AG10803 (cell line): ENCODE data around the gene RFC2.
"Not testable (repeated sequence)": the region's sequence is repeated elsewhere in the genome, so short reads cannot be mapped to it uniquely, and the experiment has no call there.

Source experiments
- DNase-seq: peaks from one replicate; pipeline ENCODE4 v3.0.0; 2010; ENCODE audit warnings: low read depth
- H3K4me3 ChIP-seq: 2 replicates; pipeline ENCODE4 v1.5.1; 2011; ENCODE audit warnings: mild to moderate bottlenecking, low read length, control low read depth
- CTCF ChIP-seq: conservative IDR thresholded peaks from 2 replicates; pipeline ENCODE4 v1.5.1; 2011; ENCODE audit warnings: mild to moderate bottlenecking, low read length, control low read depth, inconsistent platforms

Gene RFC2

GRCh38 chr7:74267756-74268565, 13.8 kb upstream of the RFC2 start:
- no peak overlapping the region for H3K4me3 ChIP-seq
- TF ChIP-seq CTCF: no peak
- no peak for DNase-seq

- no peak for DNase-seq
- TF ChIP-seq CTCF: no peak
- H3K4me3 ChIP-seq: no peak overlapping the region
These were observed 12.2 kb upstream of the RFC2 start for GRCh38 chr7:74266191-74266963.

GRCh38 chr7:74263399-74264120, 9.4 kb upstream of the RFC2 start:
- TF ChIP-seq CTCF: no peak
- DNase-seq: no peak
- H3K4me3 ChIP-seq: no peak overlapping the region

GRCh38 chr7:74262639-74263398, 8.6 kb upstream of the RFC2 start:
- DNase-seq: no peak
- no peak overlapping the region for H3K4me3 ChIP-seq
- no peak for TF ChIP-seq CTCF

GRCh38 chr7:74258639-74259038, 4.4 kb upstream of the RFC2 start:
- DNase-seq: no peak
- H3K4me3 ChIP-seq: no peak overlapping the region
- TF ChIP-seq CTCF: no peak

- H3K4me3 ChIP-seq: no peak overlapping the region
These were observed 2.6 kb upstream of the RFC2 start for GRCh38 chr7:74256491-74257408.

GRCh38 chr7:74255461-74255860, 1.3 kb upstream of the RFC2 start:
- DNase-seq: not testable (repeated sequence)
- H3K4me3 ChIP-seq: peak overlapping the region; percentile 94

More at GRCh38 chr7:74256491-74257408, 2.6 kb upstream of the RFC2 start:
- no peak for TF ChIP-seq CTCF
- peak; percentile 97 for DNase-seq
